ENCODE results near the gene GOLM1. TPM values are rescaled to one million over a fixed set of nuclear protein-coding genes. Genes with fewer than 3 reads are reported as not detected.

Gene GOLM1
- total and polyA plus RNA-seq, 10 of the 15 experiments (the other 5 are each of a cell fraction or from before 2014, with no cell fraction given) = 0.41 to 25.9 (median 18.7) TPM

- POLR2A ChIA-PET = no interaction called here
- DNase-seq (ENCODE audit: low read depth, low spot score) (no peak), ATAC-seq (no peak; the same call in 1 of the 3 replicates), FAIRE-seq (no peak)
- no peak for TF ChIP-seq ZNF687 (IDR thresholded peaks at IDR 0.05)
- no peak for TF ChIP-seq POLR2AphosphoS2 (IDR thresholded peaks at IDR 0.05; ENCODE audit: low read depth, low read length)
- TF ChIP-seq SREBF1 (IDR thresholded peaks at IDR 0.05; ENCODE audit: low read length) = no peak
- no peak for TF ChIP-seq POLR2A (IDR thresholded peaks at IDR 0.05; ENCODE audit: low read depth, low read length)
- TF ChIP-seq CEBPZ (IDR thresholded peaks at IDR 0.05; ENCODE audit: low read depth, low read length) = no peak
- no peak for TF ChIP-seq SIX5 (IDR thresholded peaks at IDR 0.05; ENCODE audit: low read depth, low read length, severe bottlenecking)
- TF ChIP-seq RAD21 (IDR thresholded peaks at IDR 0.05; ENCODE audit: insufficient read depth, low read depth, low read length) = peak; percentile 23; the same call in 1 of the 2 replicates
- peak in 1 of 3 experiments; percentile 16; a peak in 1 of 6 replicates for TF ChIP-seq CTCF (IDR thresholded peaks at IDR 0.05 in 2 of 3, conservative IDR thresholded peaks at IDR 0.05 in 1 of 3; ENCODE audit: control insufficient read depth in 2 of 3, extremely low read depth in 1 of 3, insufficient read depth in 1 of 3, low read depth in 3 of 3, low read length in 3 of 3)
- H3K36me3 ChIP-seq (ENCODE audit: control insufficient read depth in 2 of 2, insufficient read depth in 2 of 2, low read length in 1 of 2) = no peaks in the 10 kb centered on the region
- no TSS peak for BruUV-seq (replicated peaks)
- no peak overlapping the region for H3K4me3 ChIP-seq
- no peaks in the 10 kb centered on the region for H3K27me3 ChIP-seq (replicated peaks in 1 of 2; ENCODE audit: control insufficient read depth in 2 of 2, insufficient read depth in 2 of 2, low read length in 1 of 2)
- in situ Hi-C loops (cut with MboI) (no loop called here), intact Hi-C loops (cut with micrococcal nuclease; ENCODE audit: unreplicated experiment) (no loop called here)
- SMC1A ChIA-PET (ENCODE audit: uncharacterized antibody, unreplicated experiment) = interaction anchor here (1.1 kb wide), 1 partner anchor 159 kb away, joined by 3 read pairs; no protein-coding TSS in a partner anchor
- H3K9ac ChIP-seq (ENCODE audit: control insufficient read depth, insufficient read depth, low read length) = no peak overlapping the region
- RAD21 ChIA-PET (ENCODE audit: unreplicated experiment) = no interaction called here
- H3K27ac ChIP-seq (ENCODE audit: control insufficient read depth, insufficient read depth) = no peak overlapping the region
- no peak overlapping the region for H2AFZ ChIP-seq (ENCODE audit: control insufficient read depth, low read depth, low read length)
- no peaks in the 10 kb centered on the region for H3K4me1 ChIP-seq (ENCODE audit: control insufficient read depth, insufficient read depth, low read length)
- no peaks in the 10 kb centered on the region for H4K20me1 ChIP-seq (ENCODE audit: control insufficient read depth, insufficient read depth)
- WGBS (ENCODE audit: insufficient coverage, insufficient replicate concordance, low lambda C conversion rate, missing lambda C conversion rate) = 74% methylated on average over 4 of the region's 4 CpGs
- H3K4me2 ChIP-seq (ENCODE audit: control insufficient read depth, insufficient read depth) = no peak overlapping the region
- CTCF ChIA-PET = interaction anchor here (1.1 kb wide), 1 partner anchor 57 kb away, joined by 3 read pairs; no protein-coding TSS in a partner anchor
- H3K9me3 ChIP-seq (replicated peaks; ENCODE audit: control insufficient read depth, insufficient read depth, low read length) = no peaks in the 10 kb centered on the region
- H3K79me2 ChIP-seq (ENCODE audit: control insufficient read depth, insufficient read depth, low read length) = no peaks in the 10 kb centered on the region
Observed at GRCh38 chr9:86043999-86044398, 55.4 kb downstream of the GOLM1 start.
